GM18867 (cell line): ENCODE data around the gene WDR76.

ENCODE experiments used
- ATAC-seq: cut with Tn5 transposase; IDR thresholded peaks from one replicate; pipeline ENCODE4 v1.9.1; 2021; ENCODE audit warnings: mild to moderate bottlenecking, moderate library complexity; ENCODE audit not compliant: unreplicated experiment

Gene WDR76

DNA sequence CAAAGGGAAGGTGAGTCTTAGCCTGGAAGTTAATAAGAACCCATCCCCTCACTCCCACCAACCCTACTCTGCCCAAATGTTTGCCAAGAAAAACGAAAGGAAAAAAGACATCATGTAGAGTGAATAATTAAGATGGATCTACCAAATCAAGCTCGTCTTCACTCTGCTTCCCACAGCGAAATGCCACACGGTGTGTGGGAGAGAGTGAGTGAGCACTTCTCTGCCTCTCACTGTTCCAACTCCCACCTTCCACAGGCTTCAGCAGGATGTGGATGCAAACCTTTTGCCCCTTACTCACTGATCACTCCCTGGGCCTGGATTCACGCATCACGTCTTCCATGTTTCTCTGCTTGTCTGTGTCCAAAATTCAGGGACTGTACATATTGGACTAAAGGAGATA lies 85.4 kb downstream of the WDR76 start:
- no peak for ATAC-seq

DNA sequence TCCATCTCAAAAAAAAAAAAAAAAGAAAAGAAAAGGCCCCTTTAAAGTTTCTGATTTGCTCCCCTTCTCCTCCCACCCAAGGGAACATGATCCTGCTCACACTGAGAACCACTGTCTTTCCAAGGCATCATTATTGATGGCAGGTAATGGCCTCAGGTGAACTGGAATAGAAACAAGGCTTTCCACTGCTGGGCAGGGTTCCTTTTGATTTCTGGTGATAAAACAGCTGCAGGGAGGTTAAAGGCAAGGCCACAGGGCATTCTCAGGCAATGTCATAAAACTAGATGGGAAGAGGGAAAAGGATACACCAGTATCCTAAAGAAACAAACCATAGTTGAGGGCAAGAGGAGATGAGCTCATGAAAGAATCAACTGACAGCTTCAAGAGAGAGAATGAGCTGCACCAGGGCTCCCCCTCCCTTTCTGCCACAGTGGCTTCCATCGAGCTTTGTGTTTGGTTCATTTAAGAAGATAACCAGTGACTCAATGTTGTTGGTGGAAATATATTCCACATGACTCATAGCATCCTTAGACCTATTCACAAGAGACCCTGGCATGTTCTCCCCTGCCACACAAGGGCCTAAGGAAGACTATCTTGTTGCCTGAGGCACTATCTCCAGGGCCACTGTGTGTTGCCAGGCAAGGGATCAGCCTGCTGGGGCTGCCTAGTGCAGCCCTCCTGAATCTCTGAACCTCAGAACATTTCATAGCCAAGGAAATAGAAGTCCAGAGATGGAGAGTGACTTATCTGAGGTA lies 86.4 kb downstream of the WDR76 start:
- ATAC-seq, result no peak

DNA sequence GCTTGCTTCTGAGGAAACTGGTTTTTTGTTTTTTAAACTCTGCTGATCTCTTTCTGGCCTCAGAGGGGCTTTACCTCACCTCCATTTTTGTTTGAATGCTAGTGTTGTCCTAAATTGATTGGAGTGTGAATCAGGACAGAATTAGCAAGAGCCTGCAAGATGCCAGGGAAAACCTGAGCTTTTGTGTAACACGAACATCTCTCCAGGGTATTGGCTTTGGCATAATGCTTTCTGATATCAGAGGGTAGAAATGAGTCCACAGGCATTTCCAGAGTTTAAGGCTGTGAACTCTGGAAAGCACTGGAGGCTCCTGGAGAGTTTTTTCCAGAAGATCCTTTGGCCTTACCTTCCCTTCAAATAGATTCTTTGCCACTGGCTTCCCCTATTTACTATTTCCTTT lies 87.1 kb downstream of the WDR76 start:
- no peak for ATAC-seq

DNA sequence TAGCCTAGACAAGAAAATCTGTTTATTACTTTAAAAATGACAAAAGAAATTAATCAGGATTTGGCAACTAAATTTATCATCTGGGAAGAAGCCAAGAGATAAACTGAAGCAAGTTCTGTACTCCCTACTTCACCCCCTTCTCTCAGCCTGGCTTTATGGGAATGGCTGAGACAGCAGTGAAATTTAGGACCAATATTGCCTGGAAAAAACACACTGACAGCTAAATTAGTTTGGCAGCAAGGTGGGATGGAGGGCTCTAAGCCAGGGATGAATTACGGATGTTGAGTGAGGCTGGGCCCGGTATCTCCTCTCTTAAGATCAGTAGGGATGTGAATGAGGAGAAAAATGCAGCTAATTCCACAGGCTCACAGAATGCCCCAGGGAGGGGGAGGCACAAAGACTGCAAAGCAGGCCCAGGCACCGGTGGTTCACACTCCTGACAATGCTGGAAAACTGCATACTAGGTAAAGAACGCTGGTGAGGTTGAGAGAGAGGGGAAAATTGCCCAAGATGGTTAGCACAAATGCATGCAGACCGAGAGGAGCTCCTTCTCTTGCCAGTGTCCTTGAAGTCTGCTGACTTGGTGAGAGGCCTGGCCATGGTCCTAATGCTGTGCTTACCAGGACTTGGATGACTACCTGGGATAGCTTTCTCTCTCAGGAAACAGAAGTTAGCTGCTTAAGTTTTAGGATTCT lies 89.0 kb downstream of the WDR76 start:
- no peak for ATAC-seq

DNA sequence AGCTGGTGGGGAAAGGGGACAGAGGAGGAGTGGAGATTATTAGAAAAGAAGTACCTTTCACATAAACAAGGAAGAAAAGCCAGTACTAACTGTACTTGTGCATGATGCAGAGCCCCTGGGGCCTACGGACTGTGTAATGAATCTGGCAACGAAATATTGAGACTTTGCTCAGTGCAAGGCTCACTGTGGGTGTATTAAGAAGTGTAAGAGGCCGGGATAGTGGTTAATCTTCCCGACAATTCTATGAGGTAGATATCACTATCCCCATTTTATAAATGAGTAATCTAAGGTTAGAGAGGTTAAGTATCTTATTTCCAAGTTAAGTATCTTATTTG lies 89.5 kb downstream of the WDR76 start:
- no peak for ATAC-seq
